ENCODE data around the gene GDAP2. TPM values are rescaled to one million over a fixed set of nuclear protein-coding genes. Genes with fewer than 3 reads are reported as not detected.
A peak's percentile ranks its signal among the peaks of the same experiment; 100 is the strongest.
"Not testable (repeated sequence)": the region's sequence is repeated elsewhere in the genome, so short reads cannot be mapped to it uniquely, and the experiment has no call there.

Gene GDAP2
- total RNA-seq, 1 donor from 2014 or later = 25.4 TPM

DNA sequence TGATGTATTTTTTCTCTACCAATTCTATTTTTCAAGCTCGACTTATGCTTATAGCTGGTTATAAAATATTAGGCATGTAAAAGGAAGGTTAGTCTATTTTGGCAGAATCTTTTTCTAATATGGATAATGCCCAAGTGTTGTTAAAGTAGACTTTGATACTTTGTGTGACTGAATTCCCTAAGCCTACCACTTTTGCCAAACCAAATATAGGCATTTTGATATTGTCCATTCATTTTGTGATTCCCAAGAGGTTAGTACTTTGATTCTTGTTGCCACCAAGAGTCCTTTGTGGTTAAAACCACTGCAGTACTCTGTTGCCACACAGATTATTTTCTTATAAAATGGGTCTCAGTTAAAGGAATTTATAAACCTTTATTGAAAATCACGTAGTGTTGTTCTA is 4.3 kb upstream of the GDAP2 start:
- H3K36me3 Mint-ChIP-seq (ENCODE audit: low read depth) = peaks cover 7% of the 10 kb centered on the region
- no peak overlapping the region for H3K4me3 Mint-ChIP-seq
- H3K27ac Mint-ChIP-seq (ENCODE audit: unreplicated experiment) = no peak overlapping the region
- no peaks in the 10 kb centered on the region for H3K9me3 Mint-ChIP-seq
- peaks cover 33% of the 10 kb centered on the region for H3K4me1 Mint-ChIP-seq
- no peak for DNase-seq (ENCODE audit: low read depth, low spot score)
- no peaks in the 10 kb centered on the region for H3K27me3 Mint-ChIP-seq (ENCODE audit: low read depth)
- TF ChIP-seq, protein P1, sequence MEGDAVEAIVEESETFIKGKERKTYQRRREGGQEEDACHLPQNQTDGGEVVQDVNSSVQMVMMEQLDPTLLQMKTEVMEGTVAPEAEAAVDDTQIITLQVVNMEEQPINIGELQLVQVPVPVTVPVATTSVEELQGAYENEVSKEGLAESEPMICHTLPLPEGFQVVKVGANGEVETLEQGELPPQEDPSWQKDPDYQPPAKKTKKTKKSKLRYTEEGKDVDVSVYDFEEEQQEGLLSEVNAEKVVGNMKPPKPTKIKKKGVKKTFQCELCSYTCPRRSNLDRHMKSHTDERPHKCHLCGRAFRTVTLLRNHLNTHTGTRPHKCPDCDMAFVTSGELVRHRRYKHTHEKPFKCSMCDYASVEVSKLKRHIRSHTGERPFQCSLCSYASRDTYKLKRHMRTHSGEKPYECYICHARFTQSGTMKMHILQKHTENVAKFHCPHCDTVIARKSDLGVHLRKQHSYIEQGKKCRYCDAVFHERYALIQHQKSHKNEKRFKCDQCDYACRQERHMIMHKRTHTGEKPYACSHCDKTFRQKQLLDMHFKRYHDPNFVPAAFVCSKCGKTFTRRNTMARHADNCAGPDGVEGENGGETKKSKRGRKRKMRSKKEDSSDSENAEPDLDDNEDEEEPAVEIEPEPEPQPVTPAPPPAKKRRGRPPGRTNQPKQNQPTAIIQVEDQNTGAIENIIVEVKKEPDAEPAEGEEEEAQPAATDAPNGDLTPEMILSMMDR (conservative IDR thresholded peaks at IDR 0.05) = no peak

DNA sequence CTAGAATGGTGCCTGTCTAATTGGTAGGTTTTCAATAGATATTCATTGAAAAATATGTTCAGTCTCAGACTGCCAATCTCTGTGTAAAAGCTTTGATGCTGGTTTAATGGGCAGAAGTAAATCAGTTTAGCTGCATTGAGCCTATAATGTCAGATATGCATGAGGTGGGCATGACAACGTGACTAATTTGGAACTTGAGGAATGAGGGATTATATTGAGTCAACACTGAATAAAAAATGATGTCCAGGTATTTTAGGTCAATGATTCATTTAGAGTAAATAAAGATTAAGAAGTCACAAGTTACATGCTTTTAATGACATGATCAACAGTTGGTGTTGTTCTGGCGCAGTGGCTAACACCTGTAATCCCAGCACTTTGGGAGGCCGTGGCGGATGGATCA is 3.2 kb upstream of the GDAP2 start:
- TF ChIP-seq, protein P1 (conservative IDR thresholded peaks at IDR 0.05) = no peak
- DNase-seq (ENCODE audit: low read depth, low spot score) = no peak
- Mint-ChIP-seq H3K27ac (ENCODE audit: unreplicated experiment) (no peak overlapping the region), H3K9me3 (no peaks in the 10 kb centered on the region), H3K36me3 (ENCODE audit: low read depth) (peaks cover 4% of the 10 kb centered on the region), H3K4me3 (peak overlapping the region; percentile 42), H3K27me3 (ENCODE audit: low read depth) (no peaks in the 10 kb centered on the region), H3K4me1 (peaks cover 42% of the 10 kb centered on the region)

DNA sequence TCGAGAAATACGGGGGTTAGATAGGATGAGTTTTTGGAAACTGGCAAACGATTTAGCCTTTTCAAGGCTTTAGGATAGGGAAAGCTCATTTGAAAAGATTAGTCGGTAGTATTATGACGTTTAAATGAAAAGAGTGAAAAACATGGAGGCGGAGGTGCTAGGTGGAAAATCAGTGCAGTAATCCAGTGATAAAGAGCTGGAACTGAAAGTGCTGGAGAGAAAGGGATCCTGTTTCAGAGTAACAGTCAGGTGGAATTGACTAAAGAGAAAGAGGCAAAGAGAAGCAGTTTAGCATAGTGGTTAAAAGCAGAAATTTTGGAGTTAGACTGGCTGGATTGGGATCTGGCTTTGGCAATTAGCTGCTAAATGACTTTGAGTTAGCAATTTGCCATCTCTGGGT is 1.1 kb upstream of the GDAP2 start:
- no peak overlapping the region for H3K27ac Mint-ChIP-seq (ENCODE audit: unreplicated experiment)
- no peak for DNase-seq (ENCODE audit: low read depth, low spot score)
- TF ChIP-seq, protein P1 (conservative IDR thresholded peaks at IDR 0.05) = no peak
- peaks cover 4% of the 10 kb centered on the region for H3K36me3 Mint-ChIP-seq (ENCODE audit: low read depth)
- peaks cover 45% of the 10 kb centered on the region for H3K4me1 Mint-ChIP-seq
- H3K4me3 Mint-ChIP-seq = peak overlapping the region; percentile 100
- no peaks in the 10 kb centered on the region for H3K9me3 Mint-ChIP-seq
- H3K27me3 Mint-ChIP-seq (ENCODE audit: low read depth) = no peaks in the 10 kb centered on the region

DNA sequence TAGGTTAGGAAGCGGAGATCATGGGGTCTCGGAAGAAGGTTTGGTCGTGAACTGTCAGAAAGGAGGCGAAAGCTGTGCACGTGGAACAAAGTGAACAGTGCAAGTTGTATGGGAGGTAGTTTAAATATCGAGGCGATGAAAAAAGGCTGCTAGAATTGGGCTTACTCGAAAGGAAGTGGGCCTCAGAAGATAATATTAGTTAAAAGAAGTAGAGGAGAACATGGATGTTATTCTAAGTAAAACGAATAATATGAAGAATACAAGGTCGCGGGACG is 689 bp upstream of the GDAP2 start:
- DNase-seq (ENCODE audit: low read depth, low spot score) = peak; percentile 1
- H3K27me3 Mint-ChIP-seq (ENCODE audit: low read depth) = no peaks in the 10 kb centered on the region
- H3K9me3 Mint-ChIP-seq = no peaks in the 10 kb centered on the region
- peaks cover 4% of the 10 kb centered on the region for H3K36me3 Mint-ChIP-seq (ENCODE audit: low read depth)
- H3K4me1 Mint-ChIP-seq = peaks cover 45% of the 10 kb centered on the region
- peak overlapping the region; percentile 74 for H3K27ac Mint-ChIP-seq (ENCODE audit: unreplicated experiment)
- peak overlapping the region; percentile 100 for H3K4me3 Mint-ChIP-seq
- TF ChIP-seq, protein P1 (conservative IDR thresholded peaks at IDR 0.05) = no peak

DNA sequence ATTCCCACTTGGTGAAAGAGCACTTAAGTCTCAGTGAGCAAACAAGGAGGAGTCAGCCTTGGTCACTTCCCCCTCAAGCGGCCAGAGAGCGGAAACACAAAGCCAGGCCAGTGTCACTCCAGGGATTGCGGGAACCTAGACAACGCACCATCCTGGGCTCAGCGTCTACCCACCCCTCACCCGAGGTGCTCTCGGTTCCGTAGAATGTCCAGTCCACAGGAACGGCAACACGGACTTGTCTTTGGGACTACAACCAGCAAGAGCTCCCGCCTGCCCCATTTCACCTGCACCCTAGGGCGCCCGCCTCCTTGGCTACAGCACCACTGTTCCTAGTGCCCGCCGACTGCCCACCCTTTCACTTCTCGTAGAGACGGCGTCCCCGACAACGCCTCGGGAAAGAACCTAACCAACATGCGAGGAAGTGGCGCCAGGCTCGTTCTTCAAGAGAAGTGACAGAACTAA is 509 bp downstream of the GDAP2 start:
- TF ChIP-seq, protein P1 (conservative IDR thresholded peaks at IDR 0.05) = no peak

DNA sequence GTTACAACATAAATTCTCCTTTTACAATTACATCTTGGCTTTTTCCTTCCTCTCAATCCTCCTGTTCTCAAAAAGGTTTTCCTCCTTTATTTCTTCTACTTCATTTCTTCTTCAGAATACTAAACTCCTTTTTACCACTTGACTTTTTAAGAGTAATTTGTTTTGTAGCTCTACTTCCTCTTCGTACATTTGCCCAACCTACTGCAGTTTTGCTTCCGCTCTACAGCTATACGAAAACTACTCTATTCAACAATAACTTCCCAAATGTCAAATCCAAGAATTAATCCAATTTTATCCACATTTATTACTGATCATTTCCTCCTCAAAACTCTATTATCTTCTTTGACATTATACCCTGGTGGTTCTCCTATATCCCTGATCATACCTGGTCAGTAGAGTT is 3.4 kb downstream of the GDAP2 start:
- no peak for DNase-seq (ENCODE audit: low read depth, low spot score)
- Mint-ChIP-seq H3K4me3 (no peak overlapping the region), H3K4me1 (peaks cover 31% of the 10 kb centered on the region), H3K9me3 (no peaks in the 10 kb centered on the region), H3K27me3 (ENCODE audit: low read depth) (no peaks in the 10 kb centered on the region), H3K27ac (ENCODE audit: unreplicated experiment) (no peak overlapping the region), H3K36me3 (ENCODE audit: low read depth) (peaks cover 7% of the 10 kb centered on the region)
- TF ChIP-seq, protein P1 (conservative IDR thresholded peaks at IDR 0.05) = no peak

More for the DNA sequence above, 509 bp downstream of the GDAP2 start:
- DNase-seq (ENCODE audit: low read depth, low spot score) = peak; percentile 46
- peak overlapping the region; percentile 100 for H3K4me3 Mint-ChIP-seq
- H3K27me3 Mint-ChIP-seq (ENCODE audit: low read depth) = no peaks in the 10 kb centered on the region
- peaks cover 5% of the 10 kb centered on the region for H3K36me3 Mint-ChIP-seq (ENCODE audit: low read depth)
- peaks cover 45% of the 10 kb centered on the region for H3K4me1 Mint-ChIP-seq
- H3K27ac Mint-ChIP-seq (ENCODE audit: unreplicated experiment) = peak overlapping the region; percentile 97
- no peaks in the 10 kb centered on the region for H3K9me3 Mint-ChIP-seq

DNA sequence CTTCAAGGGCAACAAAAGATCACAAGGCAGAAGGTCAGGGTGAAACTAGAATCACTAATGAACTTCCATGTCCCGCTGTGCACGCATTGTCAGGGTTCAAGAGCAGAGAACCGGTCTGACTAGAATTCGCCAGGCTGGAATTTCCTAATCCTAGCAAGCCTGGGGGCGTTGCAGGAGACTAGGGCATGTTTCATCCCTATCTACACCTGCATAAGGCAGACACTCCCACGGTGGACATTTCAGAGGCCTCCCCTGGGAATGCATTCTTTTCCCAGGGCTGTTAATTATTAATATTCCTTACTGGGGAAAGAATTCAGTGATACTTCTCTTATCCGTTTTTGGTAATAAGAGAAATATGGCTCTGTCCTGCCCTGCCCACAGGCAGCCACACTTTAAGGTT is 6.7 kb downstream of the GDAP2 start:
- H3K4me1 Mint-ChIP-seq; H3K4me3 Mint-ChIP-seq; H3K27me3 Mint-ChIP-seq (ENCODE audit: low read depth); H3K9me3 Mint-ChIP-seq; DNase-seq (ENCODE audit: low read depth, low spot score); H3K27ac Mint-ChIP-seq (ENCODE audit: unreplicated experiment): not testable (repeated sequence)
- peaks cover 17% of the 10 kb centered on the region for H3K36me3 Mint-ChIP-seq (ENCODE audit: low read depth)

All from neural crest cell (in vitro differentiated cells).